WTC11 (cell line): ENCODE results near the gene PRPH.

Experiments used
- ATF3 ChIP-seq: sonication (generic); formaldehyde crosslinking; conservative IDR thresholded peaks from 2 replicates; pipeline ENCODE4 v1.8.1; 2022; ENCODE audit warnings: mild to moderate bottlenecking, missing genetic modification reagents
- CREM ChIP-seq: sonication (generic); formaldehyde crosslinking; IDR thresholded peaks from 2 replicates; pipeline ENCODE4 v1.8.1; 2022; ENCODE audit warnings: mild to moderate bottlenecking, missing genetic modification reagents, moderate library complexity
- CTCF ChIP-seq: fragments of 200-600 bp; IDR thresholded peaks from 2 replicates; pipeline ENCODE4 v1.8.0; 2022; ENCODE audit warnings: antibody characterized with exemption
- FOXK1 ChIP-seq: sonication (generic); formaldehyde crosslinking; IDR thresholded peaks from 2 replicates; pipeline ENCODE4 v1.8.0; 2022; ENCODE audit warnings: mild to moderate bottlenecking, moderate library complexity, missing genetic modification reagents
- IRF1 ChIP-seq: sonication (generic); formaldehyde crosslinking; IDR thresholded peaks from 2 replicates; pipeline ENCODE4 v1.8.0; 2023; ENCODE audit warnings: missing genetic modification reagents
- IRF2 ChIP-seq: sonication (generic); formaldehyde crosslinking; IDR thresholded peaks from 2 replicates; pipeline ENCODE4 v1.8.0; 2022; ENCODE audit warnings: low read depth, missing genetic modification reagents, borderline replicate concordance
- SP1 ChIP-seq: sonication (generic); formaldehyde crosslinking; conservative IDR thresholded peaks from 2 replicates; pipeline ENCODE4 v1.8.1; 2022; ENCODE audit warnings: missing genetic modification reagents
- TEAD4 ChIP-seq: sonication (generic); formaldehyde crosslinking; IDR thresholded peaks from 2 replicates; pipeline ENCODE4 v1.8.0; 2022; ENCODE audit warnings: mild to moderate bottlenecking, missing genetic modification reagents
- USF2 ChIP-seq: sonication (generic); formaldehyde crosslinking; IDR thresholded peaks from 2 replicates; pipeline ENCODE4 v1.8.1; 2023; ENCODE audit warnings: mild to moderate bottlenecking, missing genetic modification reagents, moderate library complexity
- ZNF232 ChIP-seq: sonication (generic); formaldehyde crosslinking; IDR thresholded peaks from 2 replicates; pipeline ENCODE4 v1.8.0; 2022; ENCODE audit warnings: mild to moderate bottlenecking, missing genetic modification reagents
- ZNF281 ChIP-seq: sonication (generic); formaldehyde crosslinking; IDR thresholded peaks from 2 replicates; pipeline ENCODE4 v1.8.0; 2023; ENCODE audit warnings: mild to moderate bottlenecking, missing genetic modification reagents
- TF ChIP-seq, protein P1 (sequence below): sonication (generic); formaldehyde crosslinking; IDR thresholded peaks from 2 replicates; pipeline ENCODE4 v1.8.0; 2022; ENCODE audit warnings: mild to moderate bottlenecking, missing genetic modification reagents
- TF ChIP-seq, protein P2 (sequence below): sonication (generic); formaldehyde crosslinking; conservative IDR thresholded peaks from 2 replicates; pipeline ENCODE4 v1.8.1; 2023; ENCODE audit warnings: mild to moderate bottlenecking, low read depth, missing genetic modification reagents, moderate library complexity
- TF ChIP-seq, protein P3 (sequence below): sonication (generic); formaldehyde crosslinking; IDR thresholded peaks from 2 replicates; pipeline ENCODE4 v1.8.1; 2022; ENCODE audit warnings: low read depth, missing genetic modification reagents, borderline replicate concordance

DNA sequence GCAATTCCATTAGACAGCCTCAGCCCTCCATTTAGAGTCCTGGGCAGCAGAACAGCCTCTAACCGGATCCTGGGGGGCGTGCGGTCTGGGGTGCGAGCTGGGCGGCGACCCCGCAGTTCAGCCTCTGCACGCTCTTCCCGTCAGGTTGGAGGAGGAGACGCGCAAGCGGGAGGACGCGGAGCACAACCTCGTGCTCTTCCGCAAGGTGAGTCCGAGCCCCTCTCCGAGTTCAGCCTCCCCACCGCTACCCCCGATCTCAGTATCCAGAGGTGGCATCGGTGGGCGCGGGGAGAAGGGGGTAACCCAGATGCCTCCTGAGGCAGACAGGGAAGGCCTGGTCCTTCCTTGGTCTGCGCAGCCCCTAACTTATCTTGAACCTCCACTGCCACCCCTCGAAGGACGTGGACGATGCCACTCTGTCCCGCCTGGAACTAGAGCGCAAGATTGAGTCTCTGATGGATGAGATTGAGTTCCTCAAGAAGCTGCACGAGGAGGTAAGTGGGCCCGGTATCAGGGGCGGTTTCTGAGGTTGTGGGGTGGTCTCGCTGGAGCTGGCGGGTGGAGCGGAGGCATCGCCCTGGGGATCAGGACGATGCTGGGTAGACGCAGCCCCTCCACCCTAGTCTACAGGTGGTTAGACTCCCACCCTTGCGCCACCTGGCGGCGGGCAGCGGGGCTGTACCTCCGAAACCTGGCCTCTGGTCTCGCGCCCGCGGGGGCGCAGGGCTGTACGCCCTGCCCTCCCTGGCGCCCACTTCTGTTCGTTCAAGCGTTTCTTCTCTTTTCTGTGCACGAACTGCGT lies 1.3 kb downstream of the PRPH start:
- no peak for TF ChIP-seq CREM
- TF ChIP-seq, protein P1, sequence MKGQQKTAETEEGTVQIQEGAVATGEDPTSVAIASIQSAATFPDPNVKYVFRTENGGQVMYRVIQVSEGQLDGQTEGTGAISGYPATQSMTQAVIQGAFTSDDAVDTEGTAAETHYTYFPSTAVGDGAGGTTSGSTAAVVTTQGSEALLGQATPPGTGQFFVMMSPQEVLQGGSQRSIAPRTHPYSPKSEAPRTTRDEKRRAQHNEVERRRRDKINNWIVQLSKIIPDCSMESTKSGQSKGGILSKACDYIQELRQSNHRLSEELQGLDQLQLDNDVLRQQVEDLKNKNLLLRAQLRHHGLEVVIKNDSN: no peak
- TF ChIP-seq, protein P2, sequence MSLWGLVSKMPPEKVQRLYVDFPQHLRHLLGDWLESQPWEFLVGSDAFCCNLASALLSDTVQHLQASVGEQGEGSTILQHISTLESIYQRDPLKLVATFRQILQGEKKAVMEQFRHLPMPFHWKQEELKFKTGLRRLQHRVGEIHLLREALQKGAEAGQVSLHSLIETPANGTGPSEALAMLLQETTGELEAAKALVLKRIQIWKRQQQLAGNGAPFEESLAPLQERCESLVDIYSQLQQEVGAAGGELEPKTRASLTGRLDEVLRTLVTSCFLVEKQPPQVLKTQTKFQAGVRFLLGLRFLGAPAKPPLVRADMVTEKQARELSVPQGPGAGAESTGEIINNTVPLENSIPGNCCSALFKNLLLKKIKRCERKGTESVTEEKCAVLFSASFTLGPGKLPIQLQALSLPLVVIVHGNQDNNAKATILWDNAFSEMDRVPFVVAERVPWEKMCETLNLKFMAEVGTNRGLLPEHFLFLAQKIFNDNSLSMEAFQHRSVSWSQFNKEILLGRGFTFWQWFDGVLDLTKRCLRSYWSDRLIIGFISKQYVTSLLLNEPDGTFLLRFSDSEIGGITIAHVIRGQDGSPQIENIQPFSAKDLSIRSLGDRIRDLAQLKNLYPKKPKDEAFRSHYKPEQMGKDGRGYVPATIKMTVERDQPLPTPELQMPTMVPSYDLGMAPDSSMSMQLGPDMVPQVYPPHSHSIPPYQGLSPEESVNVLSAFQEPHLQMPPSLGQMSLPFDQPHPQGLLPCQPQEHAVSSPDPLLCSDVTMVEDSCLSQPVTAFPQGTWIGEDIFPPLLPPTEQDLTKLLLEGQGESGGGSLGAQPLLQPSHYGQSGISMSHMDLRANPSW (CRISPR knock-in tag): no peak
- no peak for TF ChIP-seq IRF2 (CRISPR knock-in tag)
- no peak for TF ChIP-seq IRF1
- TF ChIP-seq FOXK1 (CRISPR knock-in tag): no peak
- TF ChIP-seq SP1 (CRISPR knock-in tag): no peak
- TF ChIP-seq CTCF: peak; percentile 88
- no peak for TF ChIP-seq TEAD4 (CRISPR knock-in tag)
- no peak for TF ChIP-seq USF2
- no peak for TF ChIP-seq ZNF232 (CRISPR knock-in tag)
- TF ChIP-seq, protein P3, sequence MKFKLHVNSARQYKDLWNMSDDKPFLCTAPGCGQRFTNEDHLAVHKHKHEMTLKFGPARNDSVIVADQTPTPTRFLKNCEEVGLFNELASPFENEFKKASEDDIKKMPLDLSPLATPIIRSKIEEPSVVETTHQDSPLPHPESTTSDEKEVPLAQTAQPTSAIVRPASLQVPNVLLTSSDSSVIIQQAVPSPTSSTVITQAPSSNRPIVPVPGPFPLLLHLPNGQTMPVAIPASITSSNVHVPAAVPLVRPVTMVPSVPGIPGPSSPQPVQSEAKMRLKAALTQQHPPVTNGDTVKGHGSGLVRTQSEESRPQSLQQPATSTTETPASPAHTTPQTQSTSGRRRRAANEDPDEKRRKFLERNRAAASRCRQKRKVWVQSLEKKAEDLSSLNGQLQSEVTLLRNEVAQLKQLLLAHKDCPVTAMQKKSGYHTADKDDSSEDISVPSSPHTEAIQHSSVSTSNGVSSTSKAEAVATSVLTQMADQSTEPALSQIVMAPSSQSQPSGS: no peak
- no peak for TF ChIP-seq ZNF281 (CRISPR knock-in tag)
- TF ChIP-seq ATF3: no peak
